ENCODE results near the gene ADAMTS2.

The ADAMTS2 gene

GRCh38 chr5:179119415-179120170, 225.7 kb downstream of the ADAMTS2 start:
- WGBS, result 88% methylated on average over 15 of the region's 15 CpGs
- Histone ChIP-seq H3K4me1 (ENCODE audit: insufficient read depth, low read length) (no peaks in the 10 kb centered on the region), H3K27ac (ENCODE audit: low read depth, low read length) (no peak overlapping the region), H3K9ac (ENCODE audit: low read depth, low read length) (no peak overlapping the region), H3K9me3 (ENCODE audit: insufficient read depth, low read depth, low read length) (peaks cover 37% of the 10 kb centered on the region), H3K27me3 (ENCODE audit: insufficient read depth, low read length) (no peaks in the 10 kb centered on the region), H3K36me3 (ENCODE audit: insufficient read depth, low read length) (no peaks in the 10 kb centered on the region), H3K4me3 (ENCODE audit: low read length) (no peak overlapping the region)

GRCh38 chr5:179118756-179119414, 226.4 kb downstream of the ADAMTS2 start:
- Histone ChIP-seq H3K9ac (ENCODE audit: low read depth, low read length) (no peak overlapping the region), H3K27ac (ENCODE audit: low read depth, low read length) (no peak overlapping the region), H3K27me3 (ENCODE audit: insufficient read depth, low read length) (no peaks in the 10 kb centered on the region), H3K4me1 (ENCODE audit: insufficient read depth, low read length) (no peaks in the 10 kb centered on the region), H3K9me3 (ENCODE audit: insufficient read depth, low read depth, low read length) (peaks cover 39% of the 10 kb centered on the region), H3K4me3 (ENCODE audit: low read length) (no peak overlapping the region), H3K36me3 (ENCODE audit: insufficient read depth, low read length) (no peaks in the 10 kb centered on the region)
- 89% methylated on average over 10 of the region's 10 CpGs for WGBS

GRCh38 chr5:179118338-179118737, 226.9 kb downstream of the ADAMTS2 start:
- H3K27me3 ChIP-seq (ENCODE audit: insufficient read depth, low read length), result no peaks in the 10 kb centered on the region
- H3K4me1 ChIP-seq (ENCODE audit: insufficient read depth, low read length), result no peaks in the 10 kb centered on the region
- H3K36me3 ChIP-seq (ENCODE audit: insufficient read depth, low read length), result no peaks in the 10 kb centered on the region
- 83% methylated on average over 4 of the region's 4 CpGs for WGBS
- H3K9ac ChIP-seq (ENCODE audit: low read depth, low read length), result no peak overlapping the region
- peaks cover 42% of the 10 kb centered on the region for H3K9me3 ChIP-seq (ENCODE audit: insufficient read depth, low read depth, low read length)
- no peak overlapping the region for H3K27ac ChIP-seq (ENCODE audit: low read depth, low read length)
- H3K4me3 ChIP-seq (ENCODE audit: low read length), result no peak overlapping the region

- no peak overlapping the region for H3K27ac ChIP-seq (ENCODE audit: low read depth, low read length)
- H3K36me3 ChIP-seq (ENCODE audit: insufficient read depth, low read length), result no peaks in the 10 kb centered on the region
- WGBS, result 84% methylated on average over 8 of the region's 9 CpGs
- H3K4me1 ChIP-seq (ENCODE audit: insufficient read depth, low read length), result no peaks in the 10 kb centered on the region
- H3K4me3 ChIP-seq (ENCODE audit: low read length), result no peak overlapping the region
- H3K27me3 ChIP-seq (ENCODE audit: insufficient read depth, low read length), result no peaks in the 10 kb centered on the region
- no peak overlapping the region for H3K9ac ChIP-seq (ENCODE audit: low read depth, low read length)
- peaks cover 60% of the 10 kb centered on the region for H3K9me3 ChIP-seq (ENCODE audit: insufficient read depth, low read depth, low read length)
Observed at GRCh38 chr5:179115845-179116524, 229.3 kb downstream of the ADAMTS2 start.

- Histone ChIP-seq H3K9ac (ENCODE audit: low read depth, low read length) (no peak overlapping the region), H3K27me3 (ENCODE audit: insufficient read depth, low read length) (no peaks in the 10 kb centered on the region), H3K4me3 (ENCODE audit: low read length) (no peak overlapping the region), H3K36me3 (ENCODE audit: insufficient read depth, low read length) (no peaks in the 10 kb centered on the region), H3K9me3 (ENCODE audit: insufficient read depth, low read depth, low read length) (peaks cover 67% of the 10 kb centered on the region), H3K4me1 (ENCODE audit: insufficient read depth, low read length) (no peaks in the 10 kb centered on the region), H3K27ac (ENCODE audit: low read depth, low read length) (no peak overlapping the region)
- 95% methylated on average over 3 of the region's 5 CpGs for WGBS
Observed at GRCh38 chr5:179115307-179115706, 230.0 kb downstream of the ADAMTS2 start.

- Histone ChIP-seq H3K9me3 (ENCODE audit: insufficient read depth, low read depth, low read length) (peaks cover 70% of the 10 kb centered on the region), H3K9ac (ENCODE audit: low read depth, low read length) (no peak overlapping the region), H3K4me1 (ENCODE audit: insufficient read depth, low read length) (no peaks in the 10 kb centered on the region), H3K36me3 (ENCODE audit: insufficient read depth, low read length) (no peaks in the 10 kb centered on the region), H3K4me3 (ENCODE audit: low read length) (no peak overlapping the region), H3K27ac (ENCODE audit: low read depth, low read length) (no peak overlapping the region), H3K27me3 (ENCODE audit: insufficient read depth, low read length) (no peaks in the 10 kb centered on the region)
- 89% methylated on average over 7 of the region's 7 CpGs for WGBS
Observed at GRCh38 chr5:179114756-179115155, 230.5 kb downstream of the ADAMTS2 start.

- H3K27ac ChIP-seq (ENCODE audit: low read depth, low read length), result no peak overlapping the region
- H3K9ac ChIP-seq (ENCODE audit: low read depth, low read length), result no peak overlapping the region
- H3K36me3 ChIP-seq (ENCODE audit: insufficient read depth, low read length), result no peaks in the 10 kb centered on the region
- WGBS, result 82% methylated on average over 12 of the region's 12 CpGs
- peaks cover 71% of the 10 kb centered on the region for H3K9me3 ChIP-seq (ENCODE audit: insufficient read depth, low read depth, low read length)
- H3K27me3 ChIP-seq (ENCODE audit: insufficient read depth, low read length), result no peaks in the 10 kb centered on the region
- no peaks in the 10 kb centered on the region for H3K4me1 ChIP-seq (ENCODE audit: insufficient read depth, low read length)
- no peak overlapping the region for H3K4me3 ChIP-seq (ENCODE audit: low read length)
Observed at GRCh38 chr5:179113945-179114641, 231.2 kb downstream of the ADAMTS2 start.

GRCh38 chr5:179113143-179113530, 232.1 kb downstream of the ADAMTS2 start:
- no peak overlapping the region for H3K4me3 ChIP-seq (ENCODE audit: low read length)
- no peaks in the 10 kb centered on the region for H3K36me3 ChIP-seq (ENCODE audit: insufficient read depth, low read length)
- no peak overlapping the region for H3K9ac ChIP-seq (ENCODE audit: low read depth, low read length)
- no peaks in the 10 kb centered on the region for H3K27me3 ChIP-seq (ENCODE audit: insufficient read depth, low read length)
- peaks cover 77% of the 10 kb centered on the region for H3K9me3 ChIP-seq (ENCODE audit: insufficient read depth, low read depth, low read length)
- 89% methylated on average over 13 of the region's 13 CpGs for WGBS
- H3K4me1 ChIP-seq (ENCODE audit: insufficient read depth, low read length), result no peaks in the 10 kb centered on the region
- H3K27ac ChIP-seq (ENCODE audit: low read depth, low read length), result no peak overlapping the region

- 90% methylated on average over 12 of the region's 12 CpGs for WGBS
- H3K9ac ChIP-seq (ENCODE audit: low read depth, low read length), result no peak overlapping the region
Observed at GRCh38 chr5:179112469-179113142, 232.7 kb downstream of the ADAMTS2 start.

GRCh38 chr5:179111267-179112207, 233.7 kb downstream of the ADAMTS2 start:
- H3K9ac ChIP-seq (ENCODE audit: low read depth, low read length), result no peak overlapping the region

More at GRCh38 chr5:179112469-179113142, 232.7 kb downstream of the ADAMTS2 start:
- Histone ChIP-seq H3K4me3 (ENCODE audit: low read length) (no peak overlapping the region), H3K4me1 (ENCODE audit: insufficient read depth, low read length) (no peaks in the 10 kb centered on the region), H3K36me3 (ENCODE audit: insufficient read depth, low read length) (no peaks in the 10 kb centered on the region), H3K27me3 (ENCODE audit: insufficient read depth, low read length) (no peaks in the 10 kb centered on the region), H3K27ac (ENCODE audit: low read depth, low read length) (no peak overlapping the region), H3K9me3 (ENCODE audit: insufficient read depth, low read depth, low read length) (peaks cover 76% of the 10 kb centered on the region)

More at GRCh38 chr5:179111267-179112207, 233.7 kb downstream of the ADAMTS2 start:
- WGBS, result 79% methylated on average over 21 of the region's 21 CpGs
- H3K4me3 ChIP-seq (ENCODE audit: low read length), result no peak overlapping the region
- H3K9me3 ChIP-seq (ENCODE audit: insufficient read depth, low read depth, low read length), result peaks cover 75% of the 10 kb centered on the region
- H3K36me3 ChIP-seq (ENCODE audit: insufficient read depth, low read length), result no peaks in the 10 kb centered on the region
- H3K4me1 ChIP-seq (ENCODE audit: insufficient read depth, low read length), result no peaks in the 10 kb centered on the region
- H3K27ac ChIP-seq (ENCODE audit: low read depth, low read length), result no peak overlapping the region
- no peaks in the 10 kb centered on the region for H3K27me3 ChIP-seq (ENCODE audit: insufficient read depth, low read length)
